Dermis blood vessel endothelial cell (primary cell): ENCODE data around the gene MAMLD1. TPM values are rescaled to one million over a fixed set of nuclear protein-coding genes. Genes with fewer than 3 reads are reported as not detected.
A peak's percentile ranks its signal among the peaks of the same experiment; 100 is the strongest.

Experiments used
- DNase-seq: peaks from one replicate; pipeline ENCODE4 v3.0.0; 2010
- total RNA-seq: library from RNA; depleted of rRNA; stranded (reverse); fragments of >200 nt; gene quantifications from 2 replicates; pipeline ENCODE4 v1.2.3, GENCODE V29; 2014

Gene MAMLD1
- total RNA-seq, 1 donor from 2014 or later: 0.85 TPM

GRCh38 chrX:150460781-150461180, 97.7 kb downstream of the MAMLD1 start:
- DNase-seq: no peak

- DNase-seq: no peak
Measured at GRCh38 chrX:150463566-150463965, 100.4 kb downstream of the MAMLD1 start.

GRCh38 chrX:150464001-150464400, 100.9 kb downstream of the MAMLD1 start:
- DNase-seq: no peak

- no peak for DNase-seq
Measured at GRCh38 chrX:150465326-150465725, 102.2 kb downstream of the MAMLD1 start.

- DNase-seq: no peak
Measured at GRCh38 chrX:150465881-150466775, 103.0 kb downstream of the MAMLD1 start.

- DNase-seq: no peak
Measured at GRCh38 chrX:150472306-150472705, 109.2 kb downstream of the MAMLD1 start.

GRCh38 chrX:150473371-150473770, 110.3 kb downstream of the MAMLD1 start:
- DNase-seq: no peak

- DNase-seq: no peak
Measured at GRCh38 chrX:150475461-150475860, 112.3 kb downstream of the MAMLD1 start.

- no peak for DNase-seq
Measured at GRCh38 chrX:150476164-150476699, 113.1 kb downstream of the MAMLD1 start.

GRCh38 chrX:150477371-150477770, 114.3 kb downstream of the MAMLD1 start:
- no peak for DNase-seq

- DNase-seq: no peak
Measured at GRCh38 chrX:150478496-150479492, 115.7 kb downstream of the MAMLD1 start.

GRCh38 chrX:150482537-150483206, 119.6 kb downstream of the MAMLD1 start:
- DNase-seq: peak; percentile 67

GRCh38 chrX:150483356-150483985, 120.4 kb downstream of the MAMLD1 start:
- DNase-seq: no peak

GRCh38 chrX:150486011-150486410, 122.9 kb downstream of the MAMLD1 start:
- peak; percentile 73 for DNase-seq

- DNase-seq: no peak
Measured at GRCh38 chrX:150487369-150488094, 124.4 kb downstream of the MAMLD1 start.

- DNase-seq: no peak
Measured at GRCh38 chrX:150489359-150490015, 126.4 kb downstream of the MAMLD1 start.

GRCh38 chrX:150495496-150495895, 132.4 kb downstream of the MAMLD1 start:
- DNase-seq: no peak

- no peak for DNase-seq
Measured at GRCh38 chrX:150499240-150499639, 136.1 kb downstream of the MAMLD1 start.

- DNase-seq: no peak
Measured at GRCh38 chrX:150502091-150502490, 139.0 kb downstream of the MAMLD1 start.
